ENCODE measurements around the gene FGF14. TPM values are rescaled to one million over a fixed set of nuclear protein-coding genes. Genes with fewer than 3 reads are reported as not detected.
"Not testable (repeated sequence)": the region's sequence is repeated elsewhere in the genome, so short reads cannot be mapped to it uniquely, and the experiment has no call there.

Gene FGF14
- total RNA-seq, 1 donor from 2014 or later, result 0.22 TPM

GRCh38 chr13:102141625-102142472 lies 260.0 kb downstream of the FGF14 start:
- H3K9me3 Mint-ChIP-seq (ENCODE audit: low read depth), result no peaks in the 10 kb centered on the region
- TF ChIP-seq, protein P1, sequence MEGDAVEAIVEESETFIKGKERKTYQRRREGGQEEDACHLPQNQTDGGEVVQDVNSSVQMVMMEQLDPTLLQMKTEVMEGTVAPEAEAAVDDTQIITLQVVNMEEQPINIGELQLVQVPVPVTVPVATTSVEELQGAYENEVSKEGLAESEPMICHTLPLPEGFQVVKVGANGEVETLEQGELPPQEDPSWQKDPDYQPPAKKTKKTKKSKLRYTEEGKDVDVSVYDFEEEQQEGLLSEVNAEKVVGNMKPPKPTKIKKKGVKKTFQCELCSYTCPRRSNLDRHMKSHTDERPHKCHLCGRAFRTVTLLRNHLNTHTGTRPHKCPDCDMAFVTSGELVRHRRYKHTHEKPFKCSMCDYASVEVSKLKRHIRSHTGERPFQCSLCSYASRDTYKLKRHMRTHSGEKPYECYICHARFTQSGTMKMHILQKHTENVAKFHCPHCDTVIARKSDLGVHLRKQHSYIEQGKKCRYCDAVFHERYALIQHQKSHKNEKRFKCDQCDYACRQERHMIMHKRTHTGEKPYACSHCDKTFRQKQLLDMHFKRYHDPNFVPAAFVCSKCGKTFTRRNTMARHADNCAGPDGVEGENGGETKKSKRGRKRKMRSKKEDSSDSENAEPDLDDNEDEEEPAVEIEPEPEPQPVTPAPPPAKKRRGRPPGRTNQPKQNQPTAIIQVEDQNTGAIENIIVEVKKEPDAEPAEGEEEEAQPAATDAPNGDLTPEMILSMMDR (IDR thresholded peaks at IDR 0.05), result peak; percentile 95
- no peak for DNase-seq (ENCODE audit: low spot score)

GRCh38 chr13:102139626-102140025 lies 262.2 kb downstream of the FGF14 start:
- Mint-ChIP-seq H3K27ac (ENCODE audit: unreplicated experiment) (no peak overlapping the region), H3K9me3 (ENCODE audit: low read depth) (no peaks in the 10 kb centered on the region)

More at GRCh38 chr13:102141625-102142472, 260.0 kb downstream of the FGF14 start:
- Mint-ChIP-seq H3K27me3 (ENCODE audit: low read depth) (peaks cover 14% of the 10 kb centered on the region), H3K36me3 (ENCODE audit: low read depth) (no peaks in the 10 kb centered on the region), H3K4me3 (ENCODE audit: unreplicated experiment) (no peak overlapping the region), H3K4me1 (ENCODE audit: low read depth) (no peaks in the 10 kb centered on the region), H3K27ac (ENCODE audit: unreplicated experiment) (no peak overlapping the region)

DNA sequence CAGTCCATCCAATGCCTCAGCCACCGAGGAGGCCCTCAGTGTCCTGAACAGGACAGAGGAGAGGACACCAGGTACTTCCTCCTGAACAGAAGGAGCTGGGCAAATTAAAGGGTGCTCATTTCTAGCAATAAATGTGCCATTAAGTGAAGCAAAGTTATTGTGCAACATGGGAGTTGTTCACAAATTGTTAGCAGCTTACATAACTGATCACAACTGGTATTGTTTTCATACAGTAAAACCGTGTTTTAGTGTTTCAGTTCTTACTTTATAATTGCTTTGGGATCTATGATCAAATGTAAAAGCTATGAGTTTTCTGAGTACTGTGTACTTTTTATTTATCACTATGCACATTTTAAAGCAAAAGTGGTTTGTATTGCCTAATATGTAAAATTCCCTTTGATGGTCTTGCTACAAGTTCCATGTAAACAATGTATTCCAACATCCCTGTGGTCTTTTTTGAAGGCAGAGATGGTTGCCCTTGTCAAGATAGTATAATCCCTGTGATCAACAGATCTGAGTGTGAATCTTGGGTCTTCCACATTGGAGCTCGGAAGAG lies 263.1 kb downstream of the FGF14 start:
- Mint-ChIP-seq H3K27me3 (ENCODE audit: low read depth) (peaks cover 14% of the 10 kb centered on the region), H3K4me1 (ENCODE audit: low read depth) (no peaks in the 10 kb centered on the region), H3K4me3 (ENCODE audit: unreplicated experiment) (no peak overlapping the region), H3K36me3 (ENCODE audit: low read depth) (no peaks in the 10 kb centered on the region), H3K27ac (ENCODE audit: unreplicated experiment) (no peak overlapping the region), H3K9me3 (ENCODE audit: low read depth) (no peaks in the 10 kb centered on the region)
- TF ChIP-seq, protein P1 (IDR thresholded peaks at IDR 0.05), result no peak
- DNase-seq (ENCODE audit: low spot score), result no peak

More at GRCh38 chr13:102139626-102140025, 262.2 kb downstream of the FGF14 start:
- TF ChIP-seq, protein P1 (IDR thresholded peaks at IDR 0.05), result no peak
- DNase-seq (ENCODE audit: low spot score), result no peak
- H3K36me3 Mint-ChIP-seq (ENCODE audit: low read depth), result no peaks in the 10 kb centered on the region
- H3K4me3 Mint-ChIP-seq (ENCODE audit: unreplicated experiment), result no peak overlapping the region
- H3K27me3 Mint-ChIP-seq (ENCODE audit: low read depth), result peaks cover 10% of the 10 kb centered on the region
- no peaks in the 10 kb centered on the region for H3K4me1 Mint-ChIP-seq (ENCODE audit: low read depth)

DNA sequence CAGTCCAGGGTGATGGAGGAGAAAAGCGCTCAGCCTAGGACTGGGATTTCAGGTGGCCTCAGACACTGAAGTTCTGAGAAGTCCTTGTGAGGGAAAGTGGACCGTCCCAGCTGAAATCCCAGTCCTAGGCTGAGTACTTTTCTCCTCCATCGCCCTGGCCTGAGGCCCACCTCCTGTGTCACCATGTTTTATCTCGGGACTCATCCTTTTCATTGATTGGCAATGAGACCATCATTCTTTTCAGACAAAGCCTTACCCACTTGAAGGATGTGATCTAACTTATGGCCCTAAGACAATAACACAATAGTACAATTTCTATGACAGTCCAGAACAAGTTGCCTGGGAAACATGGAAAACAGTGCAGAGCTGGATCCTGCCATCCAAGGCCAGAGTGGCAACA lies 263.9 kb downstream of the FGF14 start:
- not testable (repeated sequence) for H3K36me3 Mint-ChIP-seq (ENCODE audit: low read depth); H3K4me1 Mint-ChIP-seq (ENCODE audit: low read depth); H3K27ac Mint-ChIP-seq (ENCODE audit: unreplicated experiment); H3K4me3 Mint-ChIP-seq (ENCODE audit: unreplicated experiment); DNase-seq (ENCODE audit: low spot score); H3K9me3 Mint-ChIP-seq (ENCODE audit: low read depth)
- peaks cover 14% of the 10 kb centered on the region for H3K27me3 Mint-ChIP-seq (ENCODE audit: low read depth)

DNA sequence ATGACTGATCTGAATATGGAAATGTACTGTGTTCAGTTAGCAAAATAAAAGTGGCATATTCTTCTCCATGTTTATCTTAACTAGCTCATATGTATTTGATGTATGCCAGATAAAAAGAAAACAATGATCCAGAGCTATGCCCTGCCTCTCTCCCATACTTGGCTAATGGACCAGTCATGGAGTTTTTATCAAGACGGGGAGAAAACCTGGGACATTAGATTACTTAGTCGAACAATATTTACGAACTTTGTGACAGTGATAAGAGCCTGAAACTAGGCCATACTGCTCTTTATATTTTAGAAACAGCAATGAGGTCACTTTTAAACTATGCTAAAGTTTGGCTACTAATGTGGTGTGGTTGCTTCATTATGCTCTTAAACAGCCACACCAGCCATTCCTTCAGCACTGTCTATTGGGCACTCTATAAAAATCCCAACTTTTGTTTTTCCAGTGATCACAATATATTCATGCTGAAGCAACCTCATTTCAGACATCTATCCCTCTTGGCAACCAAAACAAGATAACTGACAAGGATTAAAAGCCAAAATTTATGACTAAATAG lies 265.0 kb downstream of the FGF14 start:
- peaks cover 19% of the 10 kb centered on the region for H3K27me3 Mint-ChIP-seq (ENCODE audit: low read depth)
- TF ChIP-seq, protein P1 (IDR thresholded peaks at IDR 0.05), result no peak
- no peaks in the 10 kb centered on the region for H3K4me1 Mint-ChIP-seq (ENCODE audit: low read depth)
- no peaks in the 10 kb centered on the region for H3K9me3 Mint-ChIP-seq (ENCODE audit: low read depth)
- H3K36me3 Mint-ChIP-seq (ENCODE audit: low read depth), result no peaks in the 10 kb centered on the region
- DNase-seq (ENCODE audit: low spot score), result no peak
- no peak overlapping the region for H3K27ac Mint-ChIP-seq (ENCODE audit: unreplicated experiment)
- H3K4me3 Mint-ChIP-seq (ENCODE audit: unreplicated experiment), result no peak overlapping the region

All from chondrocyte (in vitro differentiated cells).